Ammon's horn (tissue), 1 donor: ENCODE results near the gene VAV1.

Experiments used
- DNase-seq: peaks from one replicate; pipeline ENCODE4 v3.0.0-alpha.2; 2016; ENCODE audit warnings: low spot score

The VAV1 gene, protein sequence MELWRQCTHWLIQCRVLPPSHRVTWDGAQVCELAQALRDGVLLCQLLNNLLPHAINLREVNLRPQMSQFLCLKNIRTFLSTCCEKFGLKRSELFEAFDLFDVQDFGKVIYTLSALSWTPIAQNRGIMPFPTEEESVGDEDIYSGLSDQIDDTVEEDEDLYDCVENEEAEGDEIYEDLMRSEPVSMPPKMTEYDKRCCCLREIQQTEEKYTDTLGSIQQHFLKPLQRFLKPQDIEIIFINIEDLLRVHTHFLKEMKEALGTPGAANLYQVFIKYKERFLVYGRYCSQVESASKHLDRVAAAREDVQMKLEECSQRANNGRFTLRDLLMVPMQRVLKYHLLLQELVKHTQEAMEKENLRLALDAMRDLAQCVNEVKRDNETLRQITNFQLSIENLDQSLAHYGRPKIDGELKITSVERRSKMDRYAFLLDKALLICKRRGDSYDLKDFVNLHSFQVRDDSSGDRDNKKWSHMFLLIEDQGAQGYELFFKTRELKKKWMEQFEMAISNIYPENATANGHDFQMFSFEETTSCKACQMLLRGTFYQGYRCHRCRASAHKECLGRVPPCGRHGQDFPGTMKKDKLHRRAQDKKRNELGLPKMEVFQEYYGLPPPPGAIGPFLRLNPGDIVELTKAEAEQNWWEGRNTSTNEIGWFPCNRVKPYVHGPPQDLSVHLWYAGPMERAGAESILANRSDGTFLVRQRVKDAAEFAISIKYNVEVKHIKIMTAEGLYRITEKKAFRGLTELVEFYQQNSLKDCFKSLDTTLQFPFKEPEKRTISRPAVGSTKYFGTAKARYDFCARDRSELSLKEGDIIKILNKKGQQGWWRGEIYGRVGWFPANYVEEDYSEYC

GRCh38 chr19:6772028-6772865, at the start of gene VAV1:
VAV1 (plus strand) TSS chr19:6772708; CDS start chr19:6772808, 100 bp downstream.
- DNase-seq, result peak; percentile 53

- peak; percentile 65 for DNase-seq
Observed at GRCh38 chr19:6723108-6723618, 49.3 kb upstream of the VAV1 start.

- DNase-seq, result peak; percentile 53
Observed at GRCh38 chr19:6723738-6724137, 48.8 kb upstream of the VAV1 start.

GRCh38 chr19:6724631-6725492, 47.6 kb upstream of the VAV1 start:
- no peak for DNase-seq

- DNase-seq, result no peak
Observed at GRCh38 chr19:6725513-6726231, 46.8 kb upstream of the VAV1 start.

GRCh38 chr19:6728346-6728745, 44.2 kb upstream of the VAV1 start:
- peak; percentile 73 for DNase-seq

- DNase-seq, result no peak
Observed at GRCh38 chr19:6729573-6730152, 42.8 kb upstream of the VAV1 start.

- peak; percentile 74 for DNase-seq
Observed at GRCh38 chr19:6730153-6730804, 42.2 kb upstream of the VAV1 start.

GRCh38 chr19:6730941-6731670, 41.4 kb upstream of the VAV1 start:
- no peak for DNase-seq

DNA sequence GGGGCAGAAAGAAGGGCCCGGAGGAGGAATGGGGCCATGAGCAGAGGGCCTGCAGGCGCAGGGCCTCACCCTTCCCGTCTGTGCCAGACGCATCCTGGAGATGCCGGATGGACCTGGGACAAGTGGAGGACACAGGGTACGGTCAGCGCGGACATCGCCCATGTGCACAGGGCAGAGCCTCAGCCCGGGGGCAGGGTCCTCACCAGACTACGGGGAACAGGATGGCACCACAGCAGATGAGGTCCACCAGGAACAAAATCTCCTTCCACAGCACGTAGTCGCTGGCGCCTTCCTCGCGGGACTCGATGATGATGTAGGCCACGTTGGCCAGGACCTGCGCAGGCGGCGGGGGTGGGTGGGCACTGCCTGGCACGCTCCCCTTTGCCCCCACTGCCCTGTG, 40.7 kb upstream of the VAV1 start:
- DNase-seq, result no peak

DNA sequence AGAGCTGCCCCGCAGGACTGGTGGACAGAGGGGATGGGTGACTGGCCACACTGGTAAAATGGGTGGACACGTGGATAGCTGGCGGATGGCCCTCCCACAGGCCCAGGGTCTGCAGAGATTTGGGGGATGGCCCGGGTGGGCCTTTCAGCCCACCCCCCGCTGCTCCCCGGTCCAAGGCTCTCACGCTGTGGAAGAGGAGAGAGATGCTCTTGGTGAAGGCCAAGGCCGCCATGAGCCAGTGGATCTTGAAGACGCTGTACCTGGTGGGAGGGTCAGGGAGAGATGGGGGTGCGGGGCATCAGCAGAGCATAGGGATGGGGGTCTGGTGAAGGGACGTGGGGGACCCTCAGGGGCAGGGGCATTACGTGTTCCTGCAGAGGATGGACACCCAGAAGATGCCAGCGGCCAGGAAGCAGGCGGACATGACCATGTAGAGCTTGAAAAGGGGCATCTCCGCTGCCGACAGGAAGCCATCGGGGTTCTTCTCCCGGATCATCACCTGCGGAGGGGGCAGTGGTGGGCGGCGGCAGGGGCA, 39.6 kb upstream of the VAV1 start:
- DNase-seq, result no peak

- DNase-seq, result no peak
Observed at GRCh38 chr19:6733338-6734095, 39.0 kb upstream of the VAV1 start.

GRCh38 chr19:6734096-6734696, 38.3 kb upstream of the VAV1 start:
- no peak for DNase-seq

- no peak for DNase-seq
Observed at GRCh38 chr19:6735181-6735911, 37.2 kb upstream of the VAV1 start.

DNA sequence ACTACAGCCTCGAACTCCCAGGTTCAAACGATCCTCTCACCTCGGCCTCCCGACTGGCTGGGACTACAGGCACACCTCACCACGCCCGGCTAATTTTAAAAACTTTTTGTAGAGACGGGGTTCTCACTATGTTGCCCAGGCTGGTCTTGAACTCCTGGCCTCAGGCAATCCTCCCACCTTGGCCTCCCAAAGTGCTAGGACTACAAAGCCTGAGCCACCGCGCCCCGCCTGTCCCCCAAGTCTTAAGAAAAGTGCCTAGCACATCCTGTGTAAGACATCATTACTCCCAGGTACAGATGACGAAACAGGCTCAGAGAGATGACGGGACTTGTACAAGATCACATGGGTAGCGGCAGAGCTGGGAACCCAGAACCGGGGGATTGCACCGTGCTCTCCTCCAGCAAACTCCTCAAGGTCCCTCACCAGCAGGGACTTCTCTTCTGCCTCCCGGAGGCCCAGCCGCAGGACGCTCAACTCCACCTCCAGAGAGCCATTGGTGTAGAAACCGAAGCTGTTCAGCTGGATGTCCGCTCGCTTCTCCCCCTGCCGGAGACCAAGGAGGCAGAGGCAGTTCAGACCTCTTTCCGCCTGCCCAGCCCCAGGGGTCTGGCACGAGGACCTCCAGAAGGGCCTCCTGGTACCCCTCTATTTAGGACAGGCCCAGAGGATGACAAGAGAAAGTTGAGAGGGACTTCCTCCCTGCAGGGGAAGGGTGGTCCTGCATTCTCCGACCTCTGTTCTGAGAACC, 36.2 kb upstream of the VAV1 start:
- peak; percentile 83 for DNase-seq

GRCh38 chr19:6736917-6737283, 35.6 kb upstream of the VAV1 start:
- DNase-seq, result no peak
